OCI-LY3 (cell line): ENCODE results near the gene GDF15.

ENCODE experiments used
- H2AFZ ChIP-seq: fragments of 200-600, 300-600 bp; shearing (Covaris generic); 2 replicates; pipeline ENCODE4 v1.6.0; 2014; ENCODE audit warnings: antibody characterized with exemption, low read depth, low read length
- H3K27ac ChIP-seq: fragments of 200-600, 300-600 bp; sonication (generic); 2 replicates; pipeline ENCODE4 v1.5.1; 2014; ENCODE audit warnings: mild to moderate bottlenecking, low read length, moderate library complexity, mixed read lengths
- H3K27me3 ChIP-seq: fragments of 200-600, 300-600 bp; sonication (generic); 2 replicates; pipeline ENCODE4 v1.6.1; 2014; ENCODE audit warnings: low read depth, low read length, mixed read lengths
- H3K36me3 ChIP-seq: fragments of 200-600, 300-600 bp; sonication (generic); replicated peaks from 2 replicates; pipeline ENCODE3; 2014; ENCODE audit warnings: low read depth, low read length, mixed read lengths
- H3K4me1 ChIP-seq: fragments of 300-600, 200-600 bp; sonication (generic); 2 replicates; pipeline ENCODE4 v1.6.1; 2014; ENCODE audit warnings: low read length, mixed read lengths
- H3K4me2 ChIP-seq: fragments of 200-600, 300-600 bp; sonication (generic); 2 replicates; pipeline ENCODE4 v1.6.1; 2014; ENCODE audit warnings: low read length, mixed read lengths
- H3K4me3 ChIP-seq: fragments of 300-600, 200-600 bp; sonication (generic); 2 replicates; pipeline ENCODE4 v1.5.1; 2014; ENCODE audit warnings: antibody characterized with exemption, mild to moderate bottlenecking, low read length, moderate library complexity
- H3K79me2 ChIP-seq: fragments of 300-600, 200-600 bp; shearing (Covaris generic); 2 replicates; pipeline ENCODE4 v1.6.1; 2014; ENCODE audit warnings: mild to moderate bottlenecking, low read length, mixed read lengths
- H3K9ac ChIP-seq: fragments of 300-600, 200-600 bp; shearing (Covaris generic); 2 replicates; pipeline ENCODE4 v1.6.0; 2014; ENCODE audit warnings: mild to moderate bottlenecking, low read length, moderate library complexity
- H3K9me3 ChIP-seq: fragments of 200-600, 300-600 bp; shearing (Covaris generic); 2 replicates; pipeline ENCODE4 v1.6.1; 2014; ENCODE audit warnings: low read length, mixed read lengths; ENCODE audit not compliant: insufficient read depth
- H4K20me1 ChIP-seq: fragments of 200-600, 300-600 bp; sonication (generic); 2 replicates; pipeline ENCODE4 v1.6.1; 2016; ENCODE audit warnings: low read length, mixed read lengths; ENCODE audit not compliant: insufficient read depth
- EZH2phosphoT487 ChIP-seq: fragments of 200-600 bp; shearing (Covaris generic); IDR thresholded peaks from 2 replicates; pipeline ENCODE4 v1.6.1; 2018; ENCODE audit warnings: antibody characterized with exemption, mixed run types, low read depth
- TF ChIP-seq, protein P1 (sequence below): fragments of 200-600, 300-600 bp; sonication (generic); IDR thresholded peaks from 2 replicates; pipeline ENCODE4 v1.5.1; 2014; ENCODE audit warnings: antibody characterized with exemption, low read length, low read depth

The GDF15 gene, protein sequence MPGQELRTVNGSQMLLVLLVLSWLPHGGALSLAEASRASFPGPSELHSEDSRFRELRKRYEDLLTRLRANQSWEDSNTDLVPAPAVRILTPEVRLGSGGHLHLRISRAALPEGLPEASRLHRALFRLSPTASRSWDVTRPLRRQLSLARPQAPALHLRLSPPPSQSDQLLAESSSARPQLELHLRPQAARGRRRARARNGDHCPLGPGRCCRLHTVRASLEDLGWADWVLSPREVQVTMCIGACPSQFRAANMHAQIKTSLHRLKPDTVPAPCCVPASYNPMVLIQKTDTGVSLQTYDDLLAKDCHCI

DNA sequence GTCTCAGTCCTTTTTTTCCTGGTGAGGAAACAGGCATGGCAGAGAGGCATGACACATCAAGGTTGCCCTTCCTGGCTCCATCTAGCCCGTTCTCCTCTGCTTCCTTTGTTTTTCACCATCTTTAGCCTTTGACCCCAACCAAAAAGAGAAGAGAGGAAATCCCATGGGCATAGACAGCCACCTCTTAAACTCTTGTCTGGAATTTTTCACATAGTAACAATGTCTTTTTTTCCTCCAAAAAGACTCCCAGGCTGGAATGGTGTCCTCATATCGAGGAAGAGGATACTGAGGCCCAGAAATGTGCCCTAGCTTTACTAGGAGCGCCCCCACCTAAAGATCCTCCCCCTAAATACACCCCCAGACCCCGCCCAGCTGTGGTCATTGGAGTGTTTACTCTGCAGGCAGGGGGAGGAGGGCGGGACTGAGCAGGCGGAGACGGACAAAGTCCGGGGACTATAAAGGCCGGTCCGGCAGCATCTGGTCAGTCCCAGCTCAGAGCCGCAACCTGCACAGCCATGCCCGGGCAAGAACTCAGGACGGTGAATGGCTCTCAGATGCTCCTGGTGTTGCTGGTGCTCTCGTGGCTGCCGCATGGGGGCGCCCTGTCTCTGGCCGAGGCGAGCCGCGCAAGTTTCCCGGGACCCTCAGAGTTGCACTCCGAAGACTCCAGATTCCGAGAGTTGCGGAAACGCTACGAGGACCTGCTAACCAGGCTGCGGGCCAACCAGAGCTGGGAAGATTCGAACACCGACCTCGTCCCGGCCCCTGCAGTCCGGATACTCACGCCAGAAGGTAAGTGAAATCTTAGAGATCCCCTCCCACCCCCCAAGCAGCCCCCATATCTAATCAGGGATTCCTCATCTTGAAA is at the start of gene GDF15:
Gene GDF15 (plus strand): TSS at position 484 of the 868 bp plus-strand sequence. CDS start 32 bp downstream, at position 516.
- Histone ChIP-seq H3K27ac (no peak within 1 kb of the TSS), H2AFZ (no peak within 1 kb of the TSS), H3K4me2 (no peak within 1 kb of the TSS), H3K9ac (no peak within 1 kb of the TSS), H3K79me2 (no peaks in the 10 kb centered on the region), H4K20me1 (no peaks in the 10 kb centered on the region), H3K4me1 (peaks cover 5% of the 10 kb centered on the region; the same call in 1 of the 2 replicates), H3K9me3 (no peaks in the 10 kb centered on the region), H3K36me3 (peaks cover 4% of the 10 kb centered on the region), H3K27me3 (peaks cover 26% of the 10 kb centered on the region), H3K4me3 (no peak within 1 kb of the TSS)
- TF ChIP-seq EZH2phosphoT487, result no peak
- TF ChIP-seq, protein P1, sequence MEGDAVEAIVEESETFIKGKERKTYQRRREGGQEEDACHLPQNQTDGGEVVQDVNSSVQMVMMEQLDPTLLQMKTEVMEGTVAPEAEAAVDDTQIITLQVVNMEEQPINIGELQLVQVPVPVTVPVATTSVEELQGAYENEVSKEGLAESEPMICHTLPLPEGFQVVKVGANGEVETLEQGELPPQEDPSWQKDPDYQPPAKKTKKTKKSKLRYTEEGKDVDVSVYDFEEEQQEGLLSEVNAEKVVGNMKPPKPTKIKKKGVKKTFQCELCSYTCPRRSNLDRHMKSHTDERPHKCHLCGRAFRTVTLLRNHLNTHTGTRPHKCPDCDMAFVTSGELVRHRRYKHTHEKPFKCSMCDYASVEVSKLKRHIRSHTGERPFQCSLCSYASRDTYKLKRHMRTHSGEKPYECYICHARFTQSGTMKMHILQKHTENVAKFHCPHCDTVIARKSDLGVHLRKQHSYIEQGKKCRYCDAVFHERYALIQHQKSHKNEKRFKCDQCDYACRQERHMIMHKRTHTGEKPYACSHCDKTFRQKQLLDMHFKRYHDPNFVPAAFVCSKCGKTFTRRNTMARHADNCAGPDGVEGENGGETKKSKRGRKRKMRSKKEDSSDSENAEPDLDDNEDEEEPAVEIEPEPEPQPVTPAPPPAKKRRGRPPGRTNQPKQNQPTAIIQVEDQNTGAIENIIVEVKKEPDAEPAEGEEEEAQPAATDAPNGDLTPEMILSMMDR, result peak; percentile 61

DNA sequence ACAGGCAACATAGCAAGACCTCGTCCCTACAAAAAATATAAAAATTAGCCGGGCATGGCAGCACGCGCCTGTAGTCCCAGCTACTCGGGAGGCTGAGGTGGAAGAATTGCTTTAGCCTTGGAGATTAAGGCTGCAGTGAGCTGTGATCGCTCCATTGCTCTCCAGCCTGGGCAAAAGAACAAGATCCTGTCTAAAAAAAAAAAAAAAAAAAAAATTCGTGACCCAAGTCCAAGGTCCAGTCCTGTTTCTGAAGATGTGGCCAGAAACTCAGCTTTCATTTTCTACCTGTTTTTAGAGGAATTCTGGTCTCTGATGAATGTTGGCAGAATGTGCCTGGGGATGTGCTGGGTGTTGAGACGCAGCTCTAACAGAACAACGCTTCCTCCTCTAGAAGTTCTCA is 47.4 kb upstream of the GDF15 start:
- Histone ChIP-seq H3K4me1 (peaks cover 17% of the 10 kb centered on the region), H3K36me3 (no peaks in the 10 kb centered on the region), H2AFZ (no peak overlapping the region), H3K27ac (no peak overlapping the region), H4K20me1 (no peaks in the 10 kb centered on the region), H3K4me2 (no peak overlapping the region), H3K9me3 (no peaks in the 10 kb centered on the region), H3K27me3 (0 out of 2 replicates have a peak, but pooled peaks cover 6% of the 10 kb centered on the region), H3K4me3 (no peak overlapping the region), H3K79me2 (no peaks in the 10 kb centered on the region), H3K9ac (no peak overlapping the region)
- TF ChIP-seq, protein P1, result no peak
- TF ChIP-seq EZH2phosphoT487, result no peak

DNA sequence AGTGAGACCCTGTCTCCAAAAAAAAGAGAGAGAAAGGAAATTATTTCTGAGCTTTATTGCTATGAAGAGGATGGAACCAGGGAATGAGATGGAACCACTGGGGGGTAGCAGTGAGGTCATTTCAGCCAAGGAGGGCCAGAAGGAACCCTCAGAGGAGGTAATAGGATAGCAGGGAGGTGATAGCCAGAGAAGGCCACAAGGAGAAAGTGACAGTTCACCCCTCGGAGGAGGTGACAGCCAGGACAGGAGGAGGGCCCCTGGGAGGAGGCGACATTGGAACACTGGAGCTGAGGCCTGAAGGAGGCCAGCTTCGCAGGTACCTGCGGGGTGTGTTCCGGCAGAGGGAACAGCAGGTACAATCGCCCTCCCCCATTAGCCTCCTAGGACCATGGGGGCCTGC is 46.2 kb upstream of the GDF15 start:
- Histone ChIP-seq H3K9ac (peak overlapping the region; percentile 69), H3K4me1 (peaks cover 17% of the 10 kb centered on the region), H3K27ac (no peak overlapping the region), H3K9me3 (no peaks in the 10 kb centered on the region), H3K79me2 (no peaks in the 10 kb centered on the region), H3K4me2 (peak overlapping the region; percentile 79), H3K4me3 (peak overlapping the region; percentile 83), H4K20me1 (no peaks in the 10 kb centered on the region), H3K27me3 (0 out of 2 replicates have a peak, but pooled peaks cover 6% of the 10 kb centered on the region), H3K36me3 (no peaks in the 10 kb centered on the region), H2AFZ (peak overlapping the region; percentile 70)
- TF ChIP-seq, protein P1, result peak; percentile 57
- no peak for TF ChIP-seq EZH2phosphoT487
